Activated CD4-positive, alpha-beta T cell treated with anti-CD3 and anti-CD28 coated beads, Interleukin-10, Interleukin-2, amounts not matched to agents 100 ng/mL and 50 ng/mL, durations not matched to agents 16 hours and 8 hours (primary cell): ENCODE measurements around the gene AGAP2.
A peak's percentile ranks its signal among the peaks of the same experiment; 100 is the strongest.
"Not testable (repeated sequence)": the region's sequence is repeated elsewhere in the genome, so short reads cannot be mapped to it uniquely, and the experiment has no call there.

Experiments
- DNase-seq: peaks from one replicate; pipeline ENCODE4 v3.0.0-alpha.2; 2020

Gene AGAP2

GRCh38 chr12:57735198-57735855, 3.2 kb downstream of the AGAP2 start:
- DNase-seq = no peak

GRCh38 chr12:57734591-57734990, 4.0 kb downstream of the AGAP2 start:
- no peak for DNase-seq

DNA sequence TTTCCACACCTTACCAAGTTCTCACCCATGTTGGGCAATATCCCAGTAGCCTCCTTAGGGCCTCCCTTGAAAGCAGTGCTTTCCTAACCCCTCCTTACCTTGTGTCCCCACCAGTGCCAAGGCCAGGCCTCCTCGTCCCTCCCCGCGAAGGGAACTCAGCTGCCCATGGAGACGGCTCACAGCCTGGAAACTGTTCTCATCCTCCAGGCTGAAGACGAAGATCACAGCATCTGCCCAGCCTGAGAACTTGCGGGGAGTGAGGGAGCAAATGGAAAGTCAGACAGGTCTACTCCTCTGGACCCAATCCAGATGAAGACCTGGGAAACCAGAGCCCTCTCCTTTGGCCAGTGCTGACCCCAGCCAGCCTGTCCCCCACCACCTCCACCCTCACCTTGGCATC, 4.6 kb downstream of the AGAP2 start:
- DNase-seq = no peak

- no peak for DNase-seq
Observed at GRCh38 chr12:57732726-57733593, 5.6 kb downstream of the AGAP2 start.

DNA sequence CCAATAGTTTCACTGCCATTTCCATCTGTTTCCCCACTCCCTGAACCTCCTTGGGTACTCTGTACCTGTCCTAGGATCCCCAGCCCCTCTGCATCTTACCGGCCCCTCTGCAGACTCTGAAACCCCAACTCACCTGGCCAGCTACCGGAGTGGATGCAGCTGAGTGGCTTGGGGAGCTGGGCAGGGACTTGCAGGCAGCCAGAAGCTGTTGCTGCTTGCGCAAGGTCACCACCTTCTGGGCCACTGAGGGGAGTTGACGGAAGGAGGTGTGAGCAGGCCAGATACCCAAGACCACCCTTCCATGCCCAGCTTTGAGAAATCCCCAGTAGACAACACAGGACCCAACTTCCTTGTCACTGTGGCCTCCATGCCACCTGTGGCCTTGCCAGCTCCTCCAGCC, 6.3 kb downstream of the AGAP2 start:
- DNase-seq = no peak

GRCh38 chr12:57731411-57732080, 7.0 kb downstream of the AGAP2 start:
- no peak for DNase-seq

DNA sequence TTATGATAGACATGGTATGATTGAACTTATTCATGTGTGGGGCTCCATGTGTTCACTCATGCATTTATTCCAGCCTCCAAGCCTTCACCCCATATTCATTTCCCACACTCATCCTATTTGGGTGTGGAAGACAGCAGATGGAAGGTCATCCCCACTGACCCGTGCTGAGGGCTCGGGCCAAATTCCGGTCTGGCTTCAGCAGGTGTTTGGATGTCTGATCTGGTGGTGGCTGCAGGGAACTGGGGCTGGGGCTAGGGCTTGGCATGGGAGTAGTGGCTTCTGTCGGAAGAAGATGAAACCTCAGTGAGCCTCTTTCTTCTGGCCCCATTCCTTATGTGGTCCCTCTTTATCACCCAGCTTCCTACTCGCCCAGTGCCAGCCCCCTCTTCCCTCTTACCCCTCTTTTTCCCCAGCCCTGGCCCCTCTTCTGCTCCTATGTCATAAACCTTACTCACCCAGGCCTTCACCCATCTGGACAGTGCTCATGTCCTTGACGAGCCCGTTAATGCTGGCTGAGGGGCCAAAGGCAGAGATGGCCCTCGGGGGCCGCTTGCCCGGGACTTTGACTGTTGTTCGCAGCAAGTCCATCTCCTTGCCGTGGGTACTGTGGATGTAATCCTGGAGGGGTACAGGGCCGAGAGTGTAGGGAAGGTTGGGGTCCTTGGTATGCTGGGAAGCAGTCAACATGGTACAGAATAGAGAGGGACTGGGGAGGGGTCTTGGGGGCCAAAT, 8.0 kb downstream of the AGAP2 start:
- no peak for DNase-seq

DNA sequence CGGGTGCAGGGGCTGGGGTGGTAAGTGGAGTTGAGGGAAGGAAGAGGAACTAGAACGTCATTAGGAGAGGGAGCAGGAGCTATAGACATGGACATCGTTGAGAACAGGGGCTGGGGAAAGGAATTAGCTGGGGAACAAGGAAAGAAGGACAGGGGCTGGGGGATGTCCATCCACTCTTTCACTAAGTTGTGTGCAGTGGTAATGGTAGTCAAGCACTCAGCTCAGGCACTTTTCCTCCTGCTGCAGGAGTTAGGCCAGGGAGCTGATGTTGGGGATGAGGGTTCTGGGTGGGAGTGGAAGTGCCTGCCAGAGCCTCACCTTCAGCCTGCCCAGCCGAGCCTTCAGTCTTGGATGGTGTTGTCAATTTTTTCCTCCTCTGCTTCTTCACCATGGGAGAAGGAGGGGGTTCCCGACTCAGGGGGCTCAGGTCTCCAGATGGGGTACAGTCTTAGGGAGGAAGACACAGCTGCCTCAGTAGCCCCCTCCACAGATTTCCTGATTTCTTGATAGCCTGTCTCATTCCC, 9.2 kb downstream of the AGAP2 start:
- no peak for DNase-seq

GRCh38 chr12:57727758-57728395, 10.7 kb downstream of the AGAP2 start:
- DNase-seq = no peak

- no peak for DNase-seq
Observed at GRCh38 chr12:57726884-57727757, 11.4 kb downstream of the AGAP2 start.

- peak; percentile 33 for DNase-seq
Observed at GRCh38 chr12:57726151-57726883, 12.2 kb downstream of the AGAP2 start.

DNA sequence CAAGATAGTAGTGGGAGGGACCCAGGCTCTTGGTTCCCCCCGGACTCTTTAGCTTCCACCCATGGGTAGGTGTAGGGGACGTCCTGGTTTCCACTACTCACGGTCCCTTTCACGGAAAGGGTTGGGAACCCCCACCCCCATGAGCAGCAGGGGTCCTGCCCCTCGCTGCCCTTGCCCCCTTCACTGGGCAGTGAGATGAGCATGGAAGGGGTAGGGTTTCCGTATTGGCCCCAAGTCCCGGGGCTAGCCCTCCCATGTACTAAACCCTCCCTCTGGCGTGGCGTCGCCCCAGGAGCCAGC, 12.7 kb downstream of the AGAP2 start:
- no peak for DNase-seq

DNA sequence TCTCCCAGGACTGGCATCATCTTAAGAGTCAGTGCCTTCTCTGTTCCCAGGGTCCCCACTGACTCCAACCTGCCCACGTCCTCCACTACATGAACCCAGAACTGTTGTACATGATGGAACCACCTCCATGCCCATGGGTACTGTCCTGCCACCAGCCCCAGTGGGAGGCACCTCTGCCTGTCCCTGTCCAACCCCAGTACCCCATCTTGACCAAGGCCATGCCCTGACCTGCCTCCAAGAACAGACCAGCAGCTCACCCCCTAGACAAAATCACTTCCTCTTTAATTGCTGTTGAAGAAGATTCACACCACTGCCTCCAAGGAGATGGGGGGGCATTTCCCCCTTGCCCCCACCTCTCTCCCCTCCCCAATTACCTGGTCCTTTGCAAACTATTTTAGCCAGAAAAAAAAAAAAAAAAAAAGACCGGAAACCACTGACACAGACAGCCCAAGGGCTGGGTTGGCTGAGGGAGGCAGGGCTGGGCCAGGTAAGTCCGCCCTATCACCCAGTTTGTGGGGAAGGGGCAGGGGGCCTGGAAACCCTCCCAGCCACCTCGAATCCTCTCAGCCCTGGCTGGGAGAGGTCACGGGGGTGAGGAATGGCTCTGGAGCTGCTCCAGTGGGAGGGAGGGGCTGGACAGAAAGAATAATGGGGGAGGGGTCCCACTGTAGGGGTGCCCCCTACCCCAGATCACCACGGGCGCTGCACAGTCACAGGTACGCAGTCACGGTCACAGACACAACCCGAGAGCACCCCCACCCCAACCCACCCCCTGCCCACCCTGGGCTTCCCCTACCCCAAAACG, 13.4 kb downstream of the AGAP2 start:
- DNase-seq = no peak

- DNase-seq = no peak
Observed at GRCh38 chr12:57724003-57724935, 14.3 kb downstream of the AGAP2 start.

GRCh38 chr12:57723630-57723962, 14.9 kb downstream of the AGAP2 start:
- DNase-seq = no peak

GRCh38 chr12:57722716-57723629, 15.6 kb downstream of the AGAP2 start:
- no peak for DNase-seq

GRCh38 chr12:57721846-57722608, 16.5 kb downstream of the AGAP2 start:
- not testable (repeated sequence) for DNase-seq
